DMS 273 treated with DMSO at 0.1 percent for 48 hours (cell line): ENCODE results near the gene MAPK8IP2.
A peak's percentile ranks its signal among the peaks of the same experiment; 100 is the strongest.

Experiments used
- DNase-seq: peaks from one replicate; lab custom pipeline; 2025; lab: John Stamatoyannopoulos, UW

The MAPK8IP2 gene

DNA sequence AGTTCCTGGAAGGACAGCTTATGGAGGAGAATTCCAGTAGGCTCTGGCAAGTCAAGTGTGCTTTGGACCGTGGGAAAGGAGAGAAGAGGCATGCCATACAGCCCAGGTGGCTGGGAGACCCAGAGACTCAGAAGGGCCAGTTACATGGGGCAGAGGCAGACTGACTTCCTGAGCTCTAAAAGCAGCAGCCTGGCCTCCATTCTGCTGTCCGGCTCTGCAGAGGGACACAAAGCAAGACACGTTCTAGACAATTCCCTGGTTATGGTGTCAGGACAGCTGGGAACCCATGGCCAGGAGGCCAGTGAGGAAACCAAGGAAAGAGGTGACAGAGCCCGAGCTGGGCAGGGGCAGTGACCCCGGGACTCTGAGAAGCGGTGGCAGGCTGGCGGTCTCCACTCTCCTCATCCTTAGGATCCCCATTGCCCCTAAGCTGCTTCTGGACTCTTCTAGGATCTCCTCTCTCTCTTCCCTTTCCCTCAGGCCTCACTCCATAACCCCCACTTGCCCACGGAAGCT lies 25.1 kb upstream of the MAPK8IP2 start:
- DNase-seq = no peak

DNA sequence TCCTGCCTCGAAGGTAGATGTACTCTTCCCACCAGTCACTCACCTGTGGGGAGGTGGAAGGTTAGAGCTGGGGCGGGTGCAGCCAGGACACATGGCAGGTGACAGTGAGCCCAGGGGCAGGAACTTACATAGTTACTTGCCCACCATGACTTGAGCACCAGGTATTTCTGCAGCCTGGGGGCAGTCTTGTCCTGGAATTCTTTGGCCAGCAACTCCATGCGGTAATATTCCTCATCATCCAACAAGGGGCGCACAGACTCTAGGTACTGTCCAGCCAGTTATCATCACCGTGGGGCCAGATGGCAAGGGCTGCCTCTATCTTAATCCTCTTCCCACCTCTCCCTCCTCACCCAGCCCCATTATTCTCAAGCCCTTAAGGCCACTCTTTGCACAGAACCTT lies 24.5 kb upstream of the MAPK8IP2 start:
- DNase-seq = peak; percentile 46

DNA sequence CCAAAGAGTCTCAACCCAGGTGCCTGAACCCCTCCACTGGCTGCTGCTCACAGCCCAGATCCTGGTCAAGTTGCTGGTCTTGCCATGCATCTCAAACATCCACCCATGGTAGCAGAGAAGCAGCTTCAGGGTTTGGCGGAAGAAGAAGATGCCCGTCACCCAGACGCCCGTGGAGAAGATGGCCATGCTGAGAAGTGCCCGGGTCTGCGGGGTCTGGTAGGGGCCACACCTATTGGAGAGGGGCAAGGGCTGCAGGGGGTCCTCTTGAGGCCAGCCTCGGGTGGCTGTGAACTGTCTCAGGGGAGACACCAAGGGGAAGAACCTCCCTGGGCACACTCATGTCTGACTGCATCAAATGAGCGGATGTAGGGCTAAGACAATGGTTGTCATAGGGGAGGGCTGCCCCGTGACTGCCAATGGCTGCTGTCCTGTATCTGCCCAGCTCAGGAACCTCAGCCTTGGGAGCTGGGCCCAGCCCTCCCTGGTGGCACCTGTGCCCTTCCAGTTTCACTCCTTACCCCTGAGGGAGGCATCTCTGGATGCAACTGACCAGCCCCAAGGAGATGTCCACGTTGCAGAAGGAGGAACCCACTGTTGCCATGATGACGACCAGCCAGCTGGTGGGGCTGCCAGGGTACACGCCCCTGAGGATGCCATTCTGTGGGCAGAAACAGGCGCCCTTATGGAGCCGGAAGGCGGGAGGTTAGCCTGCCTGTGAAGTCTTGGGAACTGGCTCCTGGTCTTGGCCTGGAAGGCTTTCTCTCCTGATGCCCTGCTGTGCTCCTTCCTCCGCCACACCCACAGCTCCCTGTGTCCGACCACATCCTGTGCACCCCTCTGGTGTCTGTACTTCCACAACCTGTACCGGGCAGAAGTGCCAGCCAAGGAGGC lies 23.5 kb upstream of the MAPK8IP2 start:
- no peak for DNase-seq

DNA sequence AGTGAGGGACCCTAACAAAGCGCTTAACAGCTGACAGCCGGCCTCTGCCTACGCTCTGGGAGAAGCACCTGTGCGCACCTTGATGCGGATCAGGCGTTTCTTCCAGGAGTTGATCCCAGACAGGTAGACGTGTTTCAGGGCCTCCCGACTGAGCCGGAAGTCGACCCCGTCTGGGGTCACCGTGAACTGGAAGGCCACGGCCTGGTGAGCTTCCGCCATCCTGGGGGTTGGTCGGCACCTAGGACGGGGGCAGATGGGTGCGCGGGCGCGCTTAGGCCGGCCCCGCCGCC lies 23.0 kb upstream of the MAPK8IP2 start:
- DNase-seq = no peak

DNA sequence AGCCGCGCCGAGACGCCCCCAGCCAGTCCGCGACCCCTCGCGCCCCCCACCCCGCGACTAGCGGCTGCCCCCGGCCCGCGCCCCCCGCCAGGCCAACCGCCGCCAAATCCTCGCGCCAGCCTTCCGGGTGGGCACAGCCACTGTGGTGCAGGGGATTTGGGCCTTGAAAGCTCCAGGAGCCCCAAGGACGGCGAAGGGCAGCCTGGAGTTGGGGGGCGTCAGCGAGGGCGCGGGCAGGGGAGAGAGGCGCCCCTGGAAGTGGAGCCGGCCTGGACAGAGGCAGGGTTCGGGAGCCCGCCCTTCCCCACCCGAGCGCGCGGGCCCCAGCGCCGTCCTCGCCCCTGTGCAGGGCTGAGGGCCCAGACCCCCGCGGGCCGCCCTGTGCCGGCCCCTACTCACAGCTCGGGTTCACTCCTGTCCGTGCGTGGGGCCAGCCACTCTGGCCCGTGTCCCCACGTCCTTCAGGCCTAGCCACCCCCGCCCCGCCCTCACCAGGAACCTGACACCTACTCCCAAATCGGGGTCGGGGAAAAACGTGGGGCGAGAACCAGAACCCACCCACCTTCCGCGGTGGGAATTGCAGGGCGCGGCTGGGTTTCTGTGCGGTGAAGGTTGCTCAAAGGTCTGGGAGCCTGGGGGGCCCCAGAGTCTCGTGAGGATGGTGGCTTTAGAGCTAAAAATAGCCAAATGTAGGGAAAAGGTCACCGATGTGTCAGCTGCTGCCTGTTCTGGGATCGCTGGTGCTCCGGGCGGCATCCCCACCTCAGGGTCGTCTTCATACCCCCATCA lies 22.4 kb upstream of the MAPK8IP2 start, which contains the start of gene CPT1B:
Gene CPT1B, minus strand, starts transcription at position 441 of the 789 bp plus-strand sequence. CDS start 512 bp downstream, outside the sequence.
- no peak for DNase-seq

DNA sequence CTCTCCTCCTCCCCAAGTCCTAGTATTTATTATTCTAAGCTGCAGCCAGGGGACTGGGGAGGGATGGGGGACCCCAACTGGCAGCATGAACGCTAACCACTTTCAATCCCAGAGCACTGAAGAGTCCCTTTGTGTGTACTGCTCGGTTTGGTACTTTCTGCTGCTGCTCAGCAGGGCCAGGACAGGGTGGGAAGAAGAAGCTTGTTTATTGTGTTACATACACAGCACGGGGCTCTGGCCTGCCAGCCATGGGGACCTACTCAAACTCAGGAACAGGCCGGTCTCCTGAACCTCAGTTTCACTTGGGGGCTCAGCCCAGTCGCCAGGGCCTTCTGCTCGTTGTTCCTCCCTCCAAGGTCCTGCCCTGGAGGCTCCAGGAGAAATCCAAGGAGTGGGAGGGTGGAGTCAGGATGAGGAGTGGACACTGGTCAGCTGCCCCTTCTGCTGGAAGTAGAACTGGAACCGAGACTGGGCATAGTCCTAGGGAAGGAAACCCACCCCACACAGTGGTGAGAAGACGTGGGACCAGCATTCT lies 21.8 kb upstream of the MAPK8IP2 start:
- no peak for DNase-seq

DNA sequence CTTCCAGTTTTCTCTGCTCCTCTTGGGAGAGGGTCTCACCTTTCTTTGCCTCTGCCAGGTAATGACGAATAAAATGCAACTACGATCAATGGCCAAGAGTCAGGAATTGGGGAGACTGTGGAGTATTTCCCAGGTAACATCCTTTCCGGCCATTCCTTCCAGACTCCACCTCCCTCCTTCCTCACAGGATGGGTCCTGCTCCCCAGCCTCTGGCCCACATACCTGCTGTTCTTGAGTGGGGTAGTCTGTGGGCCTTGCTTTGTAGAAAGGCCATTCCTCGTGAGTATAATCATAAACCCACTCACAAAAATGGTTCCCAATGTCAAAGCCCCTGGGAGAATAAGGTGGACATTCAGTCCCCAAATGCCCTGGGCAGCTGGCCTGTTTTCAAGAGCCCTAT lies 20.8 kb upstream of the MAPK8IP2 start:
- no peak for DNase-seq

DNA sequence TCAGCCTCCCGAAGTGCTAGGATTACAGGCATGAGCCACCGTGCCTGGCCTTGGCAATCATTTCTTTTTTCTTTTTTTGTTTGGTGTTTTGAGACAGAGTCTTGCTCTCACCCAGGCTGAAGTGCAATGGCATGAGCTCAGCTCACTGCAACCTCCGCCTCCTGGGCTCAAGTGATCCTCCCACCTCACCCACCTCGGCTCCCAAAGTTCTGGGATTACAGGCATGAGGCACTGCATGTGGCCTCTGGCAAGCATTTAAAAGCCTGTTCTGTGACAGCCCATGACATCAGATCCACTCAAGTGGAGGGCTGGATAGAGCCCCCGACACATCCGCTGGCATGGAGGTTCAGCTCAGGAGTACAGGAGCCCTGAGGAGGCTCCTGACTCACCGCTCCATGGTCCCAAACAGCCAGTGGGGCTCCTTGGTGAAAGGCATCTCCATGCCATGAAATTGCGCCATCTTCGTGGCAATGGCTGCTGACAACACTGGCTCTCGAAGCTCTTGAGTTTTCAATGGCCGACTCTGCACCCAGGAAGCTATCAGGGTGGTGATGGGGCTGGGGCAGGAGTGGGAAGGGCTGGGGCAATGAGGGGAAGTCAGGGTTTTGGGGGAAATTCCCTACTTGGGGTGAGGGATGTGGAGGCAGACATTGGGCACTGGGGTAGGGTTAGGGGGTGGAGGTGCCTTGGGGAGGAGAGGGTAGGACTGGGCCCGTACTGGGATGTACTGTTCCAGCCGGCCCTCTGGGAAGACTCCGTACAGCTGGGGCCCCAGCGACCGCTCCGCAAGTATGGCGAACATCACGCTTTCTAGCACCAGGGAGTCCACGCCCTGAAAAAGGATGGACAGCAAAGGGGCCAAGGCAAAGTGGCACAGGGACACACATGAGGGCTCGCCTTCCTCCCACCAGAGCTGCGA lies 19.3 kb upstream of the MAPK8IP2 start:
- no peak for DNase-seq

DNA sequence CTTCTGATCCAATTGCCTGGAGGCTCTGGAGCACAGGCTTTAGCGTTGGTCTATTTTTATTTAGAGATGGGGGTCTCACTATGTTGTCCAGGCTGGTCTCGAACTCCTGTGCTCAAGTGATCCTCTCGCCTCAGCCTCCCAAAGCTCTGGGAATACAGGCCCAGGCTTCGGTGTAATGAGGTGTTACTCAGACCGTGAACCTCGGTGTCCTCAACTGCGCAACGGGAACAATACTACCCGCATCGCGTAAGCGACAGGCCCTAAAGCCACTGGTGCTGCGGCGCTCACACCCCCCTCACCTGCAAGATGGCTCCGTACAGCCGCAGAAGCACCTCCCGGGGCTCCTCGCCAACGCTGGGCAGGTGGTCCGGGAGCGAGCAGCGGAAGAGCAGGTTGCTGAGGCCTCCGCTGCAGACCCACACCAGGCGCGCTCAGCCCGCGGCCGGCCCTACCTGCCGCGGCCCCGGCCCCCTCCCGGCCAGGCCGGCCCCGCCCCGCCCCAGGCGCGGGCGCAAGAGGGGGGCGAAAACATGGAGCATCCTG lies 18.6 kb upstream of the MAPK8IP2 start:
- no peak for DNase-seq

DNA sequence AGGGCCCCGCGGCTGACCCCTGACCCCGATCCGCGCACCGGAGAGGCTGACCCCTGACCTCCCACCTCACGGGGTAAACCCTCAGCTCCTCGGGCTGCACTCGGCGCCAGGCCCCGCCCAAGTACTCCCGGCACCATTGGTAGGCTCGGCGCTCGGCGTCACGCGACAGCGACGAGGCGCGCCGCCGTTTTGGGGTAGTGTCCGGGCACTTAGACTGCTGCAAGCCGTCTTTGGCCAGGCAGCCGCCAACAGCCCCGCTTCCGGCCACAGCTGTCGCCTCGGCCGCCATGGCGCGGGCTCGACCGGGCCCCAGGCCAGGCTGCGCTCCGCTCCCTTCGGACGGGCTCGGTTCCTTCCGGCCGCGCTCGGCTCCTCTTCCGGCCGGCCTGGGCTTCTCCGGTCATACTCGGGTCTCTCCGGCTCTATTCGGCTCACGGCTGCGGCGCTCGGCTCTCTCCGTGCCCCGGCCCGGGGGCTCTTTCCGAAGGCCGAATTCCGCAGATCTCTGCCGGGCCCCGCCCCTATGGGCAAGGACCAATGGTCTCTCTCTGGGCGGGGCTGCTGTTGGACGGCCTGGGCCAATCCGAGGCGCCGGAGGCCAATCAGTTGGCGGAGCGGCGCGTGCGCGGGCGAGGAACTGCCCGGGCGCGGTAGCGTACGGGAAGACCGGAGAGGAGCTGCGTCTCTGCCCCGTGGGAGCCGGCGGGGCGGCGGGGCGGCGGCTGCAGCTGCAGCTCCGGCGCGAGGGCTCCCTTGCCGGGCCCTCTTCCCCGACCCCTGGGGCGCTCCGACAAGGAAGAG lies 17.9 kb upstream of the MAPK8IP2 start, which contains the start of gene CHKB:
Gene CHKB, minus strand, starts transcription at position 357 of the 801 bp plus-strand sequence. Its CDS starts 68 bp downstream, at position 289.
- peak; percentile 91 for DNase-seq

DNA sequence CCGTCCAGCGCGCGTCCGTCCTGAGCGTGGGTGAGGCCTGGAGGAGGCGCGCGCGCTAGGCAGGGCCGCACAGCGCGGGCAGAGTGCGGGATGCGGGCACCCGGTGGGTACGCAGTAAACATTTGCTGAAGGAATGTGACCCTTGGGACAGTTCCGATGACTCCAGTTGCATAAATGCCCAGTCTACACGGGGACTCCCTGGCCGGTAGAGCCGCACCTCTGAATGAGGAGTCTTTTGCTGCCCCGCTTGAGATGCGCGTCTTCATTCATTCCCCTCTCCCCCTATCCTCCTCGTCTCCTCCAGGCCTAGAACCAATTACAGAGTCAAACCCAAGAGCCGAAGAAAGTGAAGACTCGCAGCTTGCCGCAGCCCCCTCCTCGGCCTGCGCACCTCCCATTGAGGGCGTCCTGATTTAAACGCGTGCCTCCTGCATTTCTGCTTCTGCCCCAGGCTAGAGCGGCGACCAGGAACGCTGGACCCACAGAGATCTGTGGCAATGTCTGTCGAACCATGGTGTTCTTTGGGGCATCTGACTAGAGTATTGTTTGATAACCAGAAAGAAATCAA lies 17.2 kb upstream of the MAPK8IP2 start:
- no peak for DNase-seq

DNA sequence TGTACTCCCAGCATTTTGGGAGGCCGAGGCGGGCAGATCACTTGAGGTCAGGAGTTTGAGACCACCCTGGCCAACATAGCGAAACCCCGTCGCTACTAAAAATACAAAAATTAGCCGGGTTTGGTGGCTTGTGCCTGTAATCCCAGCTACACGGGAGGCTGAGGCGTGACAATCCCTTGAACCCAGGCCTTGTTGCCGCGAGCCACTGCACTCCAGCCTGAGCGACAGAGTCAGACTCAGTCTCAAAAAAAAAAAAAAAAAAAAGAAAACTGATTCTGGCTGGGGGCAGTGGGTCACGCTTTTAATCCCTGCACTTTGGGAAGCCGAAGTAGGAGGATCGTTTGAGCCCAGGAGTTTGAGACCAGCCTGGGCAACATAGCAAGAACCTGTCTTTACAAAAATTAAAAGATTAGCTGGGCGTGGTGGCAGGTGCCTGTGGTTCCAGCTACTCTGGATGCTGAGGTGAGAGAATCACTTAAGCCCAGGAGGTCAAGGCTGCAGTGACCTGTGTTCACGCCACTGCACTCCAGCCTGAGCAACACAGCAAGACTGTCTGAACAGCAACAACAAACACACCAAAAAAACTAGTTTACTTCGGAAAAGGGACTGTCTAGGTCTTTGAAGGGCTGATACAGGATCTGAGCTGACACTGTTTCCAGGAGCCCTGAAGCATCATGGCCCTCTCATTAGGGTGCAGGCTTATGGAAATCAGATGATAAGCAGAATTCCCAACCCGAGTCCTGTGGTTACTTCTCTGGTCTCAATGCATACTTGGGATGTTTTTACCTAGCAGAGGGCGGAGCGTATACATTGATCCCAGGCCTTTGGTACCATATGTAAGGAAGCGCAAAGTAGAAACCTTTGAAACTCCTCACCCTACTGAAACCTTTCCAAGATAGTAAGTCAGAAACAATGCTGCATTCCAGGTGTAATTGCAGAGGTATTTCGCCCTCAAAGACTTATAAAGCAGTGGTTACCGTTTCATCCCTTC lies 16.2 kb upstream of the MAPK8IP2 start:
- DNase-seq = no peak

DNA sequence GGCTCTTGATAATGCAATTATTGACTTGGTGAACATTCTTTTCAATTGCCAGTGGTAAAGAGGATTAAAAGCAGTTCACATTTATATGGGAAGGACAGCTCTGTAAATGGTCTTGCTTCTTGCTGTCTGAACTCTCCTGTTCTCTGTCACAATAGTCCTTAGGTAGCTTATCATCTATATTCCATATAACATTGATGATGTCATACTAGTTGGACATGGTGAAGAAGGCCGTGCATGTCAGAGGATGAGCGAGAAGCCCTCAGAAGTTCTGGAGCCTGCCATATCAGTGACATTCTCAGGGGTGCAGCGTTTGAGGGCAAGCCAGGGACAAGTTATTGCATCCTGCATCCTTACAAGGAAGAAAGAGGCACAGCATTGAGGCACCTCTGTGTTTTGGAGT lies 15.4 kb upstream of the MAPK8IP2 start:
- DNase-seq = no peak

DNA sequence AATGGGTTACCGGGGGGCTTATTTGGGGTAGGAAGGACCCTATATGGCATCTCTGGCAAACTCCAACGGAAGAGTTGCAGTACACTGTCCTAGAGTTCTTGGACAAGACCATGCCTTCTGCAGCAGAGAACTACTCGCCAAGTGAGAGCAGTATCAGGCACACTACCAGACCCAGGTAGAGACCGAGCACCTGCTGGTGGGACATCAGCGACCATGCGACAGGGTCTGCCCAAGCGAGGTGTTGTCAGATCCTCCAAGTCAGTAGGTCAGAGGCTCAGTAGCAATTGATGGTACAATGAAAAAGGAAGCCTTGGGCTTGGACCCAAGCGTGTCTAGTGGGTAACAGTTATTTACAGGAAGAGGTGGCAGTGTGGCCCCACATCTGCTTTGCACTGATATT lies 14.8 kb upstream of the MAPK8IP2 start:
- no peak for DNase-seq

DNA sequence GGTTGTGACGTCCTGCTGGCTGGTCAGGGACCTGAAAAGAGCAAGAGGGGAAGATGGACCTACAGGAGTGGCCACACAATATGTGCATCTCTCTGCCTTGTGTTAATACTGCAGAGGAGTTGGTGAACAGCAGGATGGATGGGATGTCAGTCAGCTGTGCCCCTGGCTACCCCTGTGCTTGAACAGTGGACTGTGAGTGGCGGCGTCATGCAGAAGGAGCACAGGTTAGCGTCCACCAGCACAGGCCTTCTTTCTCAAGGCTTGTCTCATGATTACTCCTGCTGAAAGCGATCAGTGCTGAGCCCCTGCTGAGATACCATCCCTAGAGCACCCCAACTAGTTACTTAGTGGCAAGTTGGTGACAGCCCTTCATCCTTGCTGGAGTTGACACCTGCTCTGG lies 14.2 kb upstream of the MAPK8IP2 start:
- no peak for DNase-seq

DNA sequence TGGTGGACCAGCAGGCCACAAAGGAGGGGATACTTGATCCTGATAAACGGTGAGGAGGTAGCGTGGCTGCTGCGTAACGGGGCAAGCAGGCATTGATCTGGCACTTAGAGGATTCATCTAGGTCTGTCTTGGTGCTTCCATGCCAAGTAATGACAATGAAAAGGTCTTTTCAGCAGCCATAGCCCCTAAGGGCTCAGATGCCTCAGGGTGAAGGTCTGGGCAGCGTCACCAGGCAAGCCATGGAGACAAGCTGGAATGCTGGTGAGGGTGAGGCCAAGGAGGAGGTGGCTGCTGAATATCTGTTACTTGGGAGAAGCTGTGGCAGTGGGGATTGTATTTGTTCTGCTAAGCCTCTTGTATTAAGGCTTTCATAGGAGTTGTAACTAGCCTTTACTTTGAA lies 13.2 kb upstream of the MAPK8IP2 start:
- DNase-seq = no peak

DNA sequence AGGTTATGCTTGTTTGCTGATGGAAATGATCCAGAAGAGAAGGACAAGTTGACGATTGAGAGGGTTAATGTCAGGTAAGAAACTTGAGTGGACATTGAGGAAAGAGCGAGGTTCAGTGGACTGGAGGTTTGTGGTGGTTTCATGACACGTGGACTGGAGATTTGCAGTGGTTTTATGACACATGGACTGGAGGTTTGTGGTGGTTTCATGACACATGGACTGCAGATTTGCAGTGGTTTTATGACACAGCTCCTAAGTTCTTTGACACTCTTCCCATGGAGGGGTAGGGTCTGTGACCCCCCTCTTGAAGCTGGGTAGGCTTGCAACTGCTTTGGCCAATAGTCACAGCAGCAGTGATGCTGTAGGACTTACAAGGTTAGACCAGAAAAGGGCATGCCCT lies 5.4 kb upstream of the MAPK8IP2 start:
- no peak for DNase-seq

DNA sequence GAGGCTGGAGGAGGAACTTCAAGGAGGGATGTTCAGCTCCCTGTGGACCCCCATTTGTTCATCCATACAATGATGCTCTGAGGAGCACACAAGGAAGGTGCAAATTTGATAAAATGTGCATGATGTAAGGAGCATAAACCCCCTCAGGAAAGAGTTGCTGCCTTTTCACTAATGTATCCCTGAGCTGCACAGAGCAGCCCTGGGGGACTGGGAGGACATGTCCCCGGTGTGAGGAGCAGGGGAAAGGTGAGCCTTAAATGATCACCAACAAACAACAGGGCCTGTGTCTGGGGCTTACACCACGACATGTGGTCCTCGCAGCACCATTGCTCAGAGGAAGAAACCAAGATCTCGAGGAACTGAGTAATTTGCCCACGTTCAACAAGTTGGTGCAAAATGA lies 3.5 kb upstream of the MAPK8IP2 start:
- DNase-seq = no peak
